Daoy (cell line): ENCODE measurements around the gene ASPG. TPM values are rescaled to one million over a fixed set of nuclear protein-coding genes. Genes with fewer than 3 reads are reported as not detected.

Experiments used
- DNase-seq: peaks from one replicate; pipeline ENCODE4 v3.0.0-alpha.2; 2015; ENCODE audit warnings: low read depth
- total RNA-seq: library from RNA; depleted of rRNA; stranded (reverse); fragments of >200 nt; shearing (Covaris generic); gene quantifications from 2 replicates; pipeline ENCODE4 v1.2.3, GENCODE V29; 2014

ASPG gene
- total RNA-seq, 1 experiment from 2014 or later, result not detected

GRCh38 chr14:104116288-104116755, 30.8 kb downstream of the ASPG start:
- peak; percentile 9 for DNase-seq

GRCh38 chr14:104116756-104117340, 31.3 kb downstream of the ASPG start:
- peak; percentile 6 for DNase-seq

- DNase-seq, result no peak
Measured at GRCh38 chr14:104117341-104118005, 32.0 kb downstream of the ASPG start.

- DNase-seq, result no peak
Measured at GRCh38 chr14:104118006-104118844, 32.7 kb downstream of the ASPG start.

GRCh38 chr14:104119119-104119487, 33.6 kb downstream of the ASPG start:
- no peak for DNase-seq

- DNase-seq, result no peak
Measured at GRCh38 chr14:104119488-104120251, 34.2 kb downstream of the ASPG start.

GRCh38 chr14:104120281-104120741, 34.8 kb downstream of the ASPG start:
- DNase-seq, result no peak

GRCh38 chr14:104121142-104121541, 35.6 kb downstream of the ASPG start:
- no peak for DNase-seq

- DNase-seq, result no peak
Measured at GRCh38 chr14:104123879-104124278, 38.4 kb downstream of the ASPG start.

- no peak for DNase-seq
Measured at GRCh38 chr14:104125011-104125410, 39.5 kb downstream of the ASPG start.

- DNase-seq, result no peak
Measured at GRCh38 chr14:104126753-104127152, 41.3 kb downstream of the ASPG start.

GRCh38 chr14:104128981-104129380, 43.5 kb downstream of the ASPG start:
- DNase-seq, result no peak

GRCh38 chr14:104129556-104129955, 44.1 kb downstream of the ASPG start:
- no peak for DNase-seq

GRCh38 chr14:104130974-104131651, 45.6 kb downstream of the ASPG start:
- peak; percentile 49 for DNase-seq

GRCh38 chr14:104131968-104132732, 46.6 kb downstream of the ASPG start:
- no peak for DNase-seq

GRCh38 chr14:104132981-104133380, 47.5 kb downstream of the ASPG start:
- no peak for DNase-seq

GRCh38 chr14:104133496-104133895, 48.0 kb downstream of the ASPG start:
- DNase-seq, result no peak

GRCh38 chr14:104134061-104134965, 48.8 kb downstream of the ASPG start:
- no peak for DNase-seq

GRCh38 chr14:104135121-104135903, 49.8 kb downstream of the ASPG start:
- peak; percentile 81 for DNase-seq
